Measurements from ENCODE around the gene STATH. TPM values are rescaled to one million over a fixed set of nuclear protein-coding genes. Genes with fewer than 3 reads are reported as not detected.

Gene STATH
- total and polyA plus RNA-seq, 9 of the 15 experiments (the other 6 are each of a cell fraction or from before 2014, with no cell fraction given): not detected

GRCh38 chr4:69994782-69995181 is 984 bp upstream of the STATH start:
- Histone ChIP-seq H4K20me1 (replicated peaks; ENCODE audit: control insufficient read depth, insufficient read depth, low read length) (no peaks in the 10 kb centered on the region), H3K9ac (ENCODE audit: insufficient read depth in 1 of 2, low read depth in 2 of 2, low read length in 2 of 2) (no peak overlapping the region), H3K79me2 (ENCODE audit: control insufficient read depth, insufficient read depth, low read length) (no peaks in the 10 kb centered on the region), H3K36me3 (ENCODE audit: control insufficient read depth, insufficient read depth, low read length) (no peaks in the 10 kb centered on the region), H2AFZ (ENCODE audit: low read depth, low read length) (no peak overlapping the region), H3K27me3 (ENCODE audit: control insufficient read depth in 2 of 2, insufficient read depth in 2 of 2, low read length in 2 of 2) (no peaks in the 10 kb centered on the region), H3K9me1 (ENCODE audit: control insufficient read depth, insufficient read depth, low read length) (no peaks in the 10 kb centered on the region), H3K4me2 (ENCODE audit: insufficient read depth, low read length) (no peak overlapping the region), H3K9me3 (replicated peaks; ENCODE audit: control insufficient read depth, insufficient read depth, low read depth, low read length) (no peaks in the 10 kb centered on the region), H3K4me3 (no peak overlapping the region), H3K4me1 (replicated peaks in 1 of 2; ENCODE audit: control insufficient read depth in 2 of 2, insufficient read depth in 2 of 2, low read length in 2 of 2) (no peaks in the 10 kb centered on the region), H3K27ac (ENCODE audit: extremely low read depth, low read depth, low read length) (no peak overlapping the region)
- 0% methylated on average over 5 of the region's 5 CpGs for WGBS (ENCODE audit: insufficient coverage, low coverage, missing lambda C conversion rate)
- in situ Hi-C loops (cut with MboI): no loop called here
- ChIA-PET POLR2A (no interaction called here), CTCF (ENCODE audit: low intra/inter-chr PET ratio) (no interaction called here)
- ATAC-seq: no peak
- TF ChIP-seq FOXK1 (CRISPR knock-in tag; IDR thresholded peaks at IDR 0.05; ENCODE audit: borderline replicate concordance) (no peak), ERF (CRISPR knock-in tag; IDR thresholded peaks at IDR 0.05) (no peak)
- DNase-seq (ENCODE audit: extremely low read depth in 1 of 4, low spot score in 3 of 4): no peak
- intact Hi-C loops (cut with micrococcal nuclease): no loop called here
- BruUV-seq (replicated peaks): no TSS peak
- FAIRE-seq: no peak

GRCh38 chr4:69999420-69999819 is 3.7 kb downstream of the STATH start:
- no peaks in the 10 kb centered on the region for H3K36me3 ChIP-seq (ENCODE audit: control insufficient read depth, insufficient read depth, low read length)
- DNase-seq (ENCODE audit: extremely low read depth in 1 of 4, low spot score in 3 of 4) (no peak), ATAC-seq (no peak), FAIRE-seq (no peak)
- WGBS (ENCODE audit: insufficient coverage, low coverage, missing lambda C conversion rate): 3% methylated on average over 3 of the region's 3 CpGs
- H3K79me2 ChIP-seq (ENCODE audit: control insufficient read depth, insufficient read depth, low read length): no peaks in the 10 kb centered on the region
- H3K9me1 ChIP-seq (ENCODE audit: control insufficient read depth, insufficient read depth, low read length): no peaks in the 10 kb centered on the region
- in situ Hi-C loops (cut with MboI) (no loop called here), intact Hi-C loops (cut with micrococcal nuclease) (no loop called here)
- no peak overlapping the region for H3K4me3 ChIP-seq
- no peak overlapping the region for H3K27ac ChIP-seq (ENCODE audit: extremely low read depth, low read depth, low read length)
- no peaks in the 10 kb centered on the region for H3K4me1 ChIP-seq (replicated peaks in 1 of 2; ENCODE audit: control insufficient read depth in 2 of 2, insufficient read depth in 2 of 2, low read length in 2 of 2)
- H3K9me3 ChIP-seq (replicated peaks; ENCODE audit: control insufficient read depth, insufficient read depth, low read depth, low read length): no peaks in the 10 kb centered on the region
- no peaks in the 10 kb centered on the region for H3K27me3 ChIP-seq (ENCODE audit: control insufficient read depth in 2 of 2, insufficient read depth in 2 of 2, low read length in 2 of 2)
- BruUV-seq (replicated peaks): no TSS peak
- no peaks in the 10 kb centered on the region for H4K20me1 ChIP-seq (replicated peaks; ENCODE audit: control insufficient read depth, insufficient read depth, low read length)
- no peak overlapping the region for H2AFZ ChIP-seq (ENCODE audit: low read depth, low read length)
- no peak overlapping the region for H3K9ac ChIP-seq (ENCODE audit: insufficient read depth in 1 of 2, low read depth in 2 of 2, low read length in 2 of 2)
- TF ChIP-seq, protein P1, sequence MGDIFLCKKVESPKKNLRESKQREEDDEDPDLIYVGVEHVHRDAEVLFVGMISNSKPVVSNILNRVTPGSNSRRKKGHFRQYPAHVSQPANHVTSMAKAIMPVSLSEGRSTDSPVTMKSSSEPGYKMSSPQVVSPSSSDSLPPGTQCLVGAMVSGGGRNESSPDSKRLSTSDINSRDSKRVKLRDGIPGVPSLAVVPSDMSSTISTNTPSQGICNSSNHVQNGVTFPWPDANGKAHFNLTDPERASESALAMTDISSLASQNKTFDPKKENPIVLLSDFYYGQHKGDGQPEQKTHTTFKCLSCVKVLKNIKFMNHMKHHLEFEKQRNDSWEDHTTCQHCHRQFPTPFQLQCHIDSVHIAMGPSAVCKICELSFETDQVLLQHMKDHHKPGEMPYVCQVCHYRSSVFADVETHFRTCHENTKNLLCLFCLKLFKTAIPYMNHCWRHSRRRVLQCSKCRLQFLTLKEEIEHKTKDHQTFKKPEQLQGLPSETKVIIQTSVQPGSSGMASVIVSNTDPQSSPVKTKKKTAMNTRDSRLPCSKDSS (IDR thresholded peaks at IDR 0.05; ENCODE audit: low read depth, partially characterized antibody): no peak
- no peak for TF ChIP-seq CC2D1A (IDR thresholded peaks at IDR 0.05)
- no peak for TF ChIP-seq ARHGAP35 (IDR thresholded peaks at IDR 0.05; ENCODE audit: partially characterized antibody)
- no peak for TF ChIP-seq ZBTB17 (CRISPR knock-in tag; IDR thresholded peaks at IDR 0.05)
- TF ChIP-seq WHSC1 (IDR thresholded peaks at IDR 0.05; ENCODE audit: low read length): no peak
- TF ChIP-seq MAFG (tag; conservative IDR thresholded peaks at IDR 0.05): no peak
- TF ChIP-seq SMARCC2 (IDR thresholded peaks at IDR 0.05; ENCODE audit: low read depth): no peak
- no peak for TF ChIP-seq ZNF589 (CRISPR knock-in tag; IDR thresholded peaks at IDR 0.05; ENCODE audit: low read depth)
- TF ChIP-seq RBFOX2 (IDR thresholded peaks at IDR 0.05; ENCODE audit: low read depth, low read length): no peak
- no peak for TF ChIP-seq ZBTB2 (IDR thresholded peaks at IDR 0.05)
- CTCF ChIA-PET (ENCODE audit: low intra/inter-chr PET ratio): no interaction called here
- H3K4me2 ChIP-seq (ENCODE audit: insufficient read depth, low read length): no peak overlapping the region
- POLR2A ChIA-PET: no interaction called here

Data from K562 (cell line).